GM23248 (cell line): ENCODE data around the gene ENTPD8. TPM values are rescaled to one million over a fixed set of nuclear protein-coding genes. Genes with fewer than 3 reads are reported as not detected.
A peak's percentile ranks its signal among the peaks of the same experiment; 100 is the strongest.

Experiments used
- DNase-seq: peaks from one replicate; pipeline ENCODE4 v3.0.0-alpha.2; 2015
- H2AFZ ChIP-seq: fragments of 200-600 bp; sonication (generic); 2 replicates; pipeline ENCODE4 v1.6.1; 2016; ENCODE audit warnings: antibody characterized with exemption
- H3F3A ChIP-seq: fragments of 200-600 bp; sonication (generic); 2 replicates; pipeline ENCODE4 v1.6.1; 2016; ENCODE audit warnings: mild to moderate bottlenecking, antibody characterized with exemption, mixed run types; ENCODE audit not compliant: insufficient read depth
- H3K27ac ChIP-seq: fragments of 200-600 bp; sonication (generic); 2 replicates; pipeline ENCODE4 v1.5.1; 2016; ENCODE audit warnings: mild to moderate bottlenecking
- H3K27me3 ChIP-seq: fragments of 200-600 bp; sonication (generic); replicated peaks from 2 replicates; pipeline ENCODE4 v1.6.1; 2016; ENCODE audit warnings: mild to moderate bottlenecking; ENCODE audit not compliant: insufficient read depth
- H3K36me3 ChIP-seq: fragments of 200-600 bp; sonication (generic); 2 replicates; pipeline ENCODE4 v1.6.1; 2016; ENCODE audit warnings: low read depth, mild to moderate bottlenecking
- H3K4me1 ChIP-seq: fragments of 200-600 bp; sonication (generic); 2 replicates; pipeline ENCODE4 v1.6.1; 2016; ENCODE audit warnings: mild to moderate bottlenecking; ENCODE audit not compliant: insufficient read depth
- H3K4me2 ChIP-seq: fragments of 200-600 bp; sonication (generic); one replicate; pipeline ENCODE4 v1.6.1; 2016; ENCODE audit warnings: mild to moderate bottlenecking; ENCODE audit not compliant: unreplicated experiment
- H3K4me3 ChIP-seq: fragments of 200-600 bp; sonication (generic); 2 replicates; pipeline ENCODE4 v1.5.1; 2016; ENCODE audit warnings: mild to moderate bottlenecking
- H3K79me2 ChIP-seq: fragments of 200-600 bp; sonication (generic); 2 replicates; pipeline ENCODE4 v1.6.1; 2016; ENCODE audit warnings: mild to moderate bottlenecking; ENCODE audit not compliant: insufficient read depth
- H3K9ac ChIP-seq: fragments of 200-600 bp; sonication (generic); 2 replicates; pipeline ENCODE4 v1.6.1; 2016; ENCODE audit warnings: mild to moderate bottlenecking
- H3K9me2 ChIP-seq: fragments of 200-600 bp; sonication (generic); 2 replicates; pipeline ENCODE4 v1.6.1; 2016; ENCODE audit warnings: mixed run types, mild to moderate bottlenecking, moderate library complexity; ENCODE audit not compliant: insufficient read depth
- H3K9me3 ChIP-seq: fragments of 200-600 bp; sonication (generic); one replicate; pipeline ENCODE4 v1.6.1; 2017; ENCODE audit warnings: low read depth
- H4K20me1 ChIP-seq: fragments of 200-600 bp; sonication (generic); 2 replicates; pipeline ENCODE4 v1.6.0; 2016; ENCODE audit not compliant: insufficient read depth
- EZH2 ChIP-seq: fragments of 200-600 bp; sonication (generic); IDR thresholded peaks from 2 replicates; pipeline ENCODE4 v1.6.1; 2018; ENCODE audit warnings: antibody characterized with exemption, mild to moderate bottlenecking; ENCODE audit not compliant: insufficient read depth, poor library complexity, severe bottlenecking
- EZH2phosphoT487 ChIP-seq: fragments of 200-600 bp; sonication (generic); IDR thresholded peaks from 2 replicates; pipeline ENCODE4 v1.6.1; 2018; ENCODE audit warnings: antibody characterized with exemption, moderate library complexity, mild to moderate bottlenecking, low read depth; ENCODE audit not compliant: insufficient read depth
- WGBS, 2 experiments: methylation state at CpG; one replicate each; pipeline ENCODE4 v1.1.6; 2015 to 2017; ENCODE audit warnings: low lambda C conversion rate in 2 of 2, low coverage in 1 of 2; ENCODE audit errors: missing lambda C conversion rate in 2 of 2; 5-methylcytosine and 5-hydroxymethylcytosine counted together
- in situ Hi-C: fragments of 300-500 bp; cut with MboI; formaldehyde crosslinking; loops from 2 replicates; pipeline ENCODE4 v1.15.0; 2020
- polyA plus RNA-seq: library from polyadenylated mRNA; unstranded; fragments of >200 nt; fragmentation: Nextera tagmentation; extraction: Ambion mirVana; gene quantifications from 2 replicates; pipeline ENCODE4 v1.2.1, GENCODE V29; 2016
- total RNA-seq: library from RNA; depleted of rRNA; stranded (reverse); fragments of >200 nt; shearing (Covaris generic); gene quantifications from 2 replicates; pipeline ENCODE4 v1.2.3, GENCODE V29; 2014

The ENTPD8 gene
- total and polyA plus RNA-seq, 2 experiments from 2014 or later = not detected

DNA sequence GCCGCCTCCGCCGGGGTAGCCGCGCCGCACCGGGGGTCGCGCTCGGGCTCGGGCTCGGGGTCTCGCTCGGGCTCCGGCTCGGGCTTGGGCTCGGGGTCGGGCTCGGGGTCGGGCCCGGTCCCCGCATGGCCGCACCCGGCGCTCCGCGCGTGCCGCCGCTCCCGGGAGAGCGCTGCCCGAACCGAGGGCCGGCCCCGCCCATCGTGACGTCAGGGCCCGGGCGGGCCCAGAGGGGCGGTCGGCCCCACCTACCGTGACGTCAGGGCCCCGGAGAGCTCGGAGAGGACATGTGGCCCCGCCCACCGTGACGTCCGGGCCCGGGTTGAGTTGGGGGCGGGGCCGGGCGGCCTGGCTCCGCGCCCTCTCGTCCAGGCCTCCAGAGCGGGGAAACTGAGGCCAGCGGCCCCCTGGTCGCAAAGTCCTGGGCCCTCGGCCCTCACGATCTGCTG is 18.0 kb upstream of the ENTPD8 start, which contains the start of gene NSMF:
Gene NSMF (minus strand): TSS at position 183 of the 449 bp plus-strand sequence. CDS start 232 bp downstream, outside the sequence.
- H3K4me1 ChIP-seq = peaks cover 6% of the 10 kb centered on the region; the same call in 1 of the 2 replicates
- H3K79me2 ChIP-seq = no peaks in the 10 kb centered on the region
- peak within 1 kb of the TSS; percentile 87 for H3K4me2 ChIP-seq
- in situ Hi-C loops = no loop called here
- TF ChIP-seq EZH2 = no peak
- no peak within 1 kb of the TSS for H3K27ac ChIP-seq
- no peaks in the 10 kb centered on the region for H3K9me2 ChIP-seq
- no peaks in the 10 kb centered on the region for H3K9me3 ChIP-seq
- H3K4me3 ChIP-seq = peak within 1 kb of the TSS; percentile 83
- no peaks in the 10 kb centered on the region for H3K27me3 ChIP-seq
- no peaks in the 10 kb centered on the region for H3K36me3 ChIP-seq
- H3K9ac ChIP-seq = peak within 1 kb of the TSS; percentile 87
- peak; percentile 96 for DNase-seq
- H3F3A ChIP-seq = no peaks in the 10 kb centered on the region
- H4K20me1 ChIP-seq = no peaks in the 10 kb centered on the region
- WGBS, 2 experiments = 1% methylated on average over 30 to 54 of the region's 62 CpGs
- peak within 1 kb of the TSS; percentile 87 for H2AFZ ChIP-seq

DNA sequence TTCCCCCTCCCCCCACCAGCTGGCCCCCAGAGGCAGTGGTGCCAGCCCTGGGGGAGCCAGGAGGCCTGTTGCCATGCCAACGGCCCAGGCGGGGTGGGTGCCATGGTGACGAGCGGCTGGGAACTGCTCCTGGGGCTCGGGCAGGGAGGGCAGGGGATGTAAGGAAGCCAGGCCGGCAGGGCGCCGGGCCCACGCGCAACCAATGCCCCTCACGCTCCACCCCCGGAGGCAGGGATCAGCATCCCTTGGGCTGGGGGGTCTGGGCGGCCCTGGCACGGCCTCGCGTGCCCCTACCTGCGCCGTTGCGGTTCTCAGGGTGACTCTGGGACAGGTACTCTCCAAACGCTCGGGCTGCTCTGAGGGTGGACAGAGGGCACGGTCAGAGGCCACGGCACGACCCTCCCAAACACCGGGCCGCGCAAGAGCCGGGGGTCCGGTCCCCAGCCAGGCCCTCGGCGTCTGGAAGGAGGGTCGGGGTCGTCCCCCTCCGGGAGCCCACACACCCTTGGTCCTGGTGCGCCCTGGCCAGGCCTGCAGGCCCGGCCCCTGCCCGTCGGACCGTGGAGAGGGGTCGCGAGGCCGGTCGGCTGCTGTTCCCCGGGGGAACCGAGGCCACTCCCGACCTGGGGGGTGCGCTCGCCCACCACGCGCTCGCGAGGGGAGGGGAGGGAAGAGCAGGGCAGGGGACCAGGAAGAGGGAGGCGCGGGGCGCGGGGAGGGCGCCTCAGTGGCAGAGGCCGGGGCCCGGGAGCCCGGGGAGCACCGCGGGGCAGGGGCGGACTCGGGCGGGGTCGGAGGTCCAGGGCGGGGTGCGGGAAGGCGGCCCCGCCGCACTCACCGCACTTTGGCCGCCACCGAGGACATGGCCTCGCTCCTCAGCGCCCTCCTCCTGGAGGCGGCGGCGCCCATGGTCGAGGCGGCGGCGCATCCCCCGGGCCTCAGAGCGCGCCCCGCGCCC is 17.3 kb upstream of the ENTPD8 start:
- Histone ChIP-seq H4K20me1 (no peaks in the 10 kb centered on the region), H3K36me3 (no peaks in the 10 kb centered on the region), H3K4me3 (peak overlapping the region; percentile 83), H3K9me2 (no peaks in the 10 kb centered on the region), H2AFZ (peak overlapping the region; percentile 66), H3K27me3 (no peaks in the 10 kb centered on the region), H3K79me2 (no peaks in the 10 kb centered on the region), H3K9me3 (no peaks in the 10 kb centered on the region), H3K4me1 (peaks cover 6% of the 10 kb centered on the region; the same call in 1 of the 2 replicates), H3K4me2 (peak overlapping the region; percentile 87), H3K9ac (peak overlapping the region; percentile 87), H3K27ac (no peak overlapping the region), H3F3A (no peaks in the 10 kb centered on the region)
- 12 to 17% methylated on average over 47 to 80 of the region's 88 CpGs for WGBS, 2 experiments
- DNase-seq = peak; percentile 63
- in situ Hi-C loops = no loop called here
- TF ChIP-seq EZH2phosphoT487 (no peak), EZH2 (no peak)

DNA sequence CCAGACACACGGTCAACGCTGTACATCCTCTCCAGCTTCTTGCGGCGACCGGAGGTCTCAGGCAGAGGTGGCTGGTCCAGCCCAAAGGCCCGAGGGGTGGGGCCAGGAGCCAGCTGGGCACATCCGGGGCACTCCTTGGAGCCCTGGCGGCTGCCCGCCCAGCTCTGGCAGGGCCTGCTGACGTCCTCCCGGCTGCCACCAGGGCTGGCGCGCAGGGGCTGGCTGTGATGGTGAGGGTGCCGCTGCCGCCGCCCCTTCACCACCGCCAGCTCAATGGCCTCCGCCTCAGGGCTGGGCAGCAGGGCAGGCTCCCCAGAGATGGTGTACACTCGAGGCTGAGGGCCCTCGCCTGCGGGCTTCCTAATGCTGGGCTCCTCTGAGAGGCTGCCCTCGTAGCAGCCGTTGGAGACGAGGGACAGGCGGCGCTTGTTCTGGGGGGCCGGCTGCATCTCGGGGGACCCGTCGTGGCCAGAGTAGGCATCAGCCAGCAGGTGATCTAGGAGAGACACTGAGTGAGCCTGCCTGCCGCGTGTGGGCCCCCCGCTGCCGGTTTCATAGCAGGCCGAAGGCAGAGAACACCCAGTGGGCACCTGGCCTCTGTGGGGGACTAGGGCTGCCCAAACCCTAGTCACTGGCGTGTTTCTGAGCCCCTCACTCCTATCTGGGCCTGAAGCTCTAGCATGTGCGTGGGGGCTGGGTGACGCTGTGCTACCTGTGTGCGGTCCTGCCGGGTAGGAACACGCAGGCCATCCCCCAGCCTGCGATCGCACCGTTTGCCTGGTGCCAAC is 16.4 kb upstream of the ENTPD8 start:
- H2AFZ ChIP-seq = no peak overlapping the region
- H3K9ac ChIP-seq = peak overlapping the region; percentile 87
- 93 to 95% methylated on average over 40 to 44 of the region's 44 CpGs for WGBS, 2 experiments

DNA sequence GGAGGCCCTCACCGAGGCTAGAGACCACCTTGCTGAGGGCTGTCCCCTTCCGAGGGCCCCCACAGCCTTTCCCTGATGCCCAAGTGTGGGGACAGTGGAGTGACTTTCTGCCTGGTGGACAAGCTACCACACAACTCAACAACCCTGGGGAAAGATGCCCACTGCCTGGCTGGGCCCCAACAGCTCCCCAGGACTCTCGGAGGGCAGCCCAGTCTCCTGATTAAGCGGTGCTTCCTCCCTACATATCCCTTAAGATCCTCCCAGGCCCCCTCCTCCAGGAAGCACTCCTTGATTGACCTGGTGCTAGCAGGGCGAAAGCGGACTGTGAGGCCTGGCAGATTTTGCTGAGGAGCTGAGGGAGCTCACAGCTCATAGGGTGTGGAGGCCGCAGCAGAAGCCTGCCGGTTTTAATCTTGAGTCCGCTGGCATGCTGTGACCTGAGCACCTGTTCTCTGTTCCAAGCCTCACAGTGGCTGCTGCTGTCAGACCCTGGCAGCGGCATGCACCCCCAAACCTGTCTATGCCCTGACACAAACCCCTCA is 15.8 kb upstream of the ENTPD8 start:
- no peaks in the 10 kb centered on the region for H3K9me2 ChIP-seq
- H3K79me2 ChIP-seq = no peaks in the 10 kb centered on the region
- TF ChIP-seq EZH2phosphoT487 (no peak), EZH2 (no peak)
- H3K36me3 ChIP-seq = no peaks in the 10 kb centered on the region
- WGBS, 2 experiments = 90 to 91% methylated on average over 10 of the region's 10 CpGs
- no peaks in the 10 kb centered on the region for H3K9me3 ChIP-seq
- H2AFZ ChIP-seq = no peak overlapping the region
- in situ Hi-C loops = no loop called here
- no peak overlapping the region for H3K9ac ChIP-seq
- H3K27me3 ChIP-seq = no peaks in the 10 kb centered on the region
- H3K4me1 ChIP-seq = peaks cover 6% of the 10 kb centered on the region; the same call in 1 of the 2 replicates
- no peak overlapping the region for H3K4me3 ChIP-seq
- H3F3A ChIP-seq = no peaks in the 10 kb centered on the region
- no peaks in the 10 kb centered on the region for H4K20me1 ChIP-seq
- no peak overlapping the region for H3K27ac ChIP-seq
- H3K4me2 ChIP-seq = no peak overlapping the region
- DNase-seq = no peak

More for the DNA sequence above, 16.4 kb upstream of the ENTPD8 start:
- no peaks in the 10 kb centered on the region for H3F3A ChIP-seq
- H3K27me3 ChIP-seq = no peaks in the 10 kb centered on the region
- no peaks in the 10 kb centered on the region for H3K36me3 ChIP-seq
- TF ChIP-seq EZH2phosphoT487 (no peak), EZH2 (no peak)
- no peaks in the 10 kb centered on the region for H4K20me1 ChIP-seq
- no peak for DNase-seq
- no peaks in the 10 kb centered on the region for H3K9me2 ChIP-seq
- no peaks in the 10 kb centered on the region for H3K79me2 ChIP-seq
- peaks cover 6% of the 10 kb centered on the region; the same call in 1 of the 2 replicates for H3K4me1 ChIP-seq
- no peaks in the 10 kb centered on the region for H3K9me3 ChIP-seq
- in situ Hi-C loops = no loop called here
- peak overlapping the region; percentile 87 for H3K4me2 ChIP-seq
- H3K27ac ChIP-seq = no peak overlapping the region
- H3K4me3 ChIP-seq = peak overlapping the region; percentile 83
